ENCODE measurements around the gene CD86.
A peak's percentile ranks its signal among the peaks of the same experiment; 100 is the strongest.

The CD86 gene

DNA sequence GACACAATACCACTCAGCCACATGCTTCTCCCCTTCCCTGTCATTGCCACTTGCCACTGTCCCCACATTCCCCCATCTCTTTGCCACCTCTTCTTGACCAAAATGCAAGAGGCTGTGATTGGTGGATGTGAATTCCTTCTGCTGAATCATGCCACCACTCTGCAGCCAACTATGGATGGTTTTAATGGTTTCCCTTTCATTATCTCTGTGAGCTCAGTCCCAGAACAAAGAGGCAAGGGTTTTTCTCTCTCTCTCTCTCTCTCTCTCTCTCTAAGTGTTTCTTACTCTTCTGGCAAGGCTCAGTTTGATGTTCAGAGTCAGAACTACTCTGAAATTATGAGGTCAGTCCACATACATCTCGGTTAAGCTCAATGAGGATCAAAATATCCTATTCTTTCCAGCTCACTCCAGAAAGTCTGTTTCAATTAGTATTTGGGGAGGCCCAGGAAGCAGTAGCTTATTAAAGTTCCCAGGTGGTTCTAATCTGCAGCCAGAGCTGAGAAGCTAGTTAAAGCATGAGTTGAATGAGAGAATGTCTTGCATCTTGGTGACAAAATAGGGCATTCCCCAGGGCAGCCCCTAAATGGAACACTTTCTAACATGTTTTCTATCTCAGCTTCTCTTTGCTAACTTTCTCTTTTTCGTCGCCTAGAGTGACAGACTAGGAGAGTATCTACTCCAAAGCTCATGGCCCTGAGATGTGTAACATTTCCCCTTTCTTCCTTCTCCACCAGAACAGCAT lies 24.6 kb upstream of the CD86 start:
- H3F3A ChIP-seq (ENCODE audit: control insufficient read depth, insufficient read depth): peaks cover 4% of the 10 kb centered on the region; the same call in 1 of the 2 replicates
- no peak overlapping the region for H3K4me3 ChIP-seq (ENCODE audit: low read length)
- no peaks in the 10 kb centered on the region for H3K27me3 ChIP-seq (ENCODE audit: control insufficient read depth, low read length)
- peaks cover 6% of the 10 kb centered on the region; the same call in 1 of the 2 replicates for H3K9me3 ChIP-seq (ENCODE audit: control insufficient read depth, insufficient read depth, low read length)
- no peaks in the 10 kb centered on the region for H3K9me2 ChIP-seq (replicated peaks; ENCODE audit: control insufficient read depth, low read length)
- H3K4me2 ChIP-seq (ENCODE audit: low read length): peak overlapping the region; percentile 38
- no peak overlapping the region for H3K27ac ChIP-seq (ENCODE audit: low read depth, low read length)
- no peaks in the 10 kb centered on the region for H4K20me1 ChIP-seq (ENCODE audit: control insufficient read depth, insufficient read depth, low read depth, low read length)
- H3K79me2 ChIP-seq (ENCODE audit: control insufficient read depth, low read length): no peaks in the 10 kb centered on the region
- H3K36me3 ChIP-seq (ENCODE audit: control insufficient read depth, low read length): 0 out of 2 replicates have a peak, but pooled peaks cover 3% of the 10 kb centered on the region
- TF ChIP-seq EZH2phosphoT487 (IDR thresholded peaks at IDR 0.05; ENCODE audit: borderline replicate concordance, low read length) (no peak), CTCF (IDR thresholded peaks at IDR 0.05; ENCODE audit: low read depth, low read length, poor library complexity, severe bottlenecking) (no peak)
- peaks cover 44% of the 10 kb centered on the region for H3K4me1 ChIP-seq (ENCODE audit: control insufficient read depth, low read length)

DNA sequence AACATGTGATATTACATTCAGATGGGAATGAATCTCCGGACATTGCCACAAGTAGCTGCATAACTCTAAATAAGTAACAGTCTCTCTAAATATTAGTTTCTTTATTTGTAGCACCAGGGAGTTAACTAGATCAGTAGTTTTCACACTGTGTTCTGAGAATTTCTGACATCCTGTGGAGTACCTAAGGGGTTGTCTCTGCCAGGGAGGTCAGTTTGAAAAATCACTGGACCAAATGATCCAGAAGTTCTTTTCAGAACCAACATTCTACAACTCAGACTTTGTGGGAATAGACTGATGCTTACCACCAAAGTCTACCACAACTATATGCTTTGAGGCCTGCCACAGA lies 24.1 kb upstream of the CD86 start:
- Histone ChIP-seq H3K9me3 (ENCODE audit: control insufficient read depth, insufficient read depth, low read length) (peaks cover 9% of the 10 kb centered on the region; the same call in 1 of the 2 replicates), H3K4me1 (ENCODE audit: control insufficient read depth, low read length) (peaks cover 39% of the 10 kb centered on the region), H3K27me3 (ENCODE audit: control insufficient read depth, low read length) (no peaks in the 10 kb centered on the region), H4K20me1 (ENCODE audit: control insufficient read depth, insufficient read depth, low read depth, low read length) (no peaks in the 10 kb centered on the region), H3F3A (ENCODE audit: control insufficient read depth, insufficient read depth) (no peaks in the 10 kb centered on the region), H3K9me2 (replicated peaks; ENCODE audit: control insufficient read depth, low read length) (no peaks in the 10 kb centered on the region), H3K27ac (ENCODE audit: low read depth, low read length) (no peak overlapping the region), H3K36me3 (ENCODE audit: control insufficient read depth, low read length) (0 out of 2 replicates have a peak, but pooled peaks cover 3% of the 10 kb centered on the region), H3K79me2 (ENCODE audit: control insufficient read depth, low read length) (no peaks in the 10 kb centered on the region), H3K4me2 (ENCODE audit: low read length) (peak overlapping the region; percentile 38), H3K4me3 (ENCODE audit: low read length) (0 out of 2 replicates have a peak overlapping the region, but pooled peaks have one; percentile 1)
- TF ChIP-seq EZH2phosphoT487 (IDR thresholded peaks at IDR 0.05; ENCODE audit: borderline replicate concordance, low read length) (no peak), CTCF (IDR thresholded peaks at IDR 0.05; ENCODE audit: low read depth, low read length, poor library complexity, severe bottlenecking) (no peak)

DNA sequence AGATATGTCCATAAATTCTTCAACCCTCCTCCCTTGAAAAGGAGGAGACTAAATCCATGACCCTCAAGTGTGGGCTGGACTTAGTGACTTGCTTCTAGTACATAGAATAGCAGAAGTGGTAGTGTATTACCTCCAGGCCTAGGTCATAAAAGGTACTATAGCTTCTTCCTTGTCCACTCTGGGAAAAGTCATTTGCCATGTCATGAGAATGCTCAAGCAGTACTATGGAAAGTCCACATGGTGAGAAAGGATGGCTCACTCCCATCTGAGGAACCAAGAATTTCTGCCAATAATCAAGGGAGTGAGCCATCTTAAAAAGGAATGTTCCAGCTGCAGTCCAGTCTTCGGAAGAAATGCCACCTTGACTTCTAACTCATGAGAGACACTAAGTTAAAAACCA lies 22.6 kb upstream of the CD86 start:
- peaks cover 21% of the 10 kb centered on the region for H3K9me3 ChIP-seq (ENCODE audit: control insufficient read depth, insufficient read depth, low read length)
- no peaks in the 10 kb centered on the region for H4K20me1 ChIP-seq (ENCODE audit: control insufficient read depth, insufficient read depth, low read depth, low read length)
- no peak for TF ChIP-seq EZH2phosphoT487 (IDR thresholded peaks at IDR 0.05; ENCODE audit: borderline replicate concordance, low read length)
- TF ChIP-seq CTCF (IDR thresholded peaks at IDR 0.05; ENCODE audit: low read depth, low read length, poor library complexity, severe bottlenecking): no peak
- H3K4me2 ChIP-seq (ENCODE audit: low read length): no peak overlapping the region
- H3K4me3 ChIP-seq (ENCODE audit: low read length): no peak overlapping the region
- H3K36me3 ChIP-seq (ENCODE audit: control insufficient read depth, low read length): peaks cover 8% of the 10 kb centered on the region
- no peaks in the 10 kb centered on the region for H3K79me2 ChIP-seq (ENCODE audit: control insufficient read depth, low read length)
- H3K27ac ChIP-seq (ENCODE audit: low read depth, low read length): no peak overlapping the region
- H3K4me1 ChIP-seq (ENCODE audit: control insufficient read depth, low read length): peaks cover 34% of the 10 kb centered on the region
- no peaks in the 10 kb centered on the region for H3K9me2 ChIP-seq (replicated peaks; ENCODE audit: control insufficient read depth, low read length)
- no peaks in the 10 kb centered on the region for H3F3A ChIP-seq (ENCODE audit: control insufficient read depth, insufficient read depth)
- H3K27me3 ChIP-seq (ENCODE audit: control insufficient read depth, low read length): no peaks in the 10 kb centered on the region

All from DOHH2 (cell line).